Lower leg skin (tissue), 3 donors: ENCODE results near the gene MEP1B.

Source experiments
- CTCF ChIP-seq, 3 donors: fragments of 450-650 bp; IDR thresholded peaks; one replicate each; pipeline ENCODE4 v1.5.1; 2016; ENCODE audit warnings: antibody characterized with exemption in 3 of 3, mild to moderate bottlenecking in 3 of 3, moderate library complexity in 2 of 3
- POLR2A ChIP-seq, 2 donors: fragments of 450-650 bp; IDR thresholded peaks; one replicate each; pipeline ENCODE4 v1.6.1; 2016 to 2017; ENCODE audit warnings: antibody characterized with exemption in 2 of 2, mild to moderate bottlenecking in 1 of 2, moderate library complexity in 1 of 2

DNA sequence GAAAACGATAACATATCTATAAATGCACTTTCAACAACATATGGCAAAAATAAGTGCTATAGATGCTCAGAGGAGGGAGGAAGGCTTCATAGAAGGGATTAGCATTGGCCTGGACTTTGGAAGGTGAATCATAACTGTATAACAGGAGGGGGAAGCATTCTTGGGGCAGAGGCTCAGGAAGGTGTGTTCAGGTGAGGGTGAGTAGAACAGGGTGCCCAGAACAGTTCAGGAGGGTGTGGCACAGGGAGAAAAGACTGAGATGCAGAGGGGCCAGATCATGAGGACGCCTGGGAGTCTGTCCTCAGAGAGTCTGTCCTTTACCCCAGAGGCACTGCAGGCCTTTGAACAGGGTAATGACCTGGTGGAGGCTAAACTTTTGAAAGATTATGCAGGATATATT lies 29.3 kb upstream of the MEP1B start:
- TF ChIP-seq CTCF (IDR thresholded peaks at IDR 0.05) (no peak), POLR2A (IDR thresholded peaks at IDR 0.05) (no peak)
